GM21717 (cell line): ENCODE results near the gene FJX1.
"Not testable (repeated sequence)": the region's sequence is repeated elsewhere in the genome, so short reads cannot be mapped to it uniquely, and the experiment has no call there.

ENCODE experiments used
- ATAC-seq: cut with Tn5 transposase; IDR thresholded peaks from one replicate; pipeline ENCODE4 v1.9.1; 2021; ENCODE audit warnings: mild to moderate bottlenecking, moderate library complexity; ENCODE audit not compliant: unreplicated experiment

The FJX1 gene

GRCh38 chr11:35663408-35663702, 45.1 kb downstream of the FJX1 start:
- no peak for ATAC-seq

GRCh38 chr11:35664977-35665441, 46.7 kb downstream of the FJX1 start:
- ATAC-seq = no peak

GRCh38 chr11:35667257-35667656, 49.0 kb downstream of the FJX1 start:
- ATAC-seq = no peak

GRCh38 chr11:35668350-35668749, 50.1 kb downstream of the FJX1 start:
- not testable (repeated sequence) for ATAC-seq
